Measurements from ENCODE around the gene ARSG. TPM values are rescaled to one million over a fixed set of nuclear protein-coding genes. Genes with fewer than 3 reads are reported as not detected.
A peak's percentile ranks its signal among the peaks of the same experiment; 100 is the strongest.

ARSG gene
- total and polyA plus RNA-seq, 2 of the 13 experiments (the other 11 are each of a cell fraction or from before 2014, with no cell fraction given) = 3.7 to 15.2 TPM

GRCh38 chr17:68288375-68288774 is 2.9 kb upstream of the ARSG start:
- POLR2A ChIA-PET = interaction anchor here (1.0 to 1.1 kb wide), 2 partner anchors 10 to 95 kb away, joined by 4 to 5 read pairs; no protein-coding TSS in a partner anchor
- no peaks in the 10 kb centered on the region for H4K20me1 ChIP-seq (ENCODE audit: insufficient read depth, low read length)
- no peak overlapping the region for H3K27ac ChIP-seq (ENCODE audit: extremely low read length, insufficient read depth, low read length)
- 93% methylated on average over 5 of the region's 5 CpGs for WGBS (ENCODE audit: low lambda C conversion rate)
- in situ Hi-C loops (cut with HindIII; ENCODE audit: extremely low pct_ligation_motif_present, low pct_unique_long_range_greater_than_20kb) = loop anchor here (25.0 kb wide), 1 partner anchor 474 kb away; no protein-coding TSS in a partner anchor
- BruUV-seq (replicated peaks) = no TSS peak
- DNase-seq (ENCODE audit: low spot score) (no peak), ATAC-seq (no peak), FAIRE-seq (no peak)
- no peak overlapping the region for H3K4me2 ChIP-seq (ENCODE audit: low read depth, low read length)
- H3K4me3 ChIP-seq (replicated peaks in 1 of 3; ENCODE audit: insufficient read depth in 1 of 3, low read depth in 2 of 3, low read length in 3 of 3) = no peak overlapping the region
- CTCF ChIA-PET (ENCODE audit: low intra/inter-chr PET ratio, low total read pairs) = no interaction called here
- H3K9ac ChIP-seq (ENCODE audit: insufficient read depth, low read depth, low read length) = no peak overlapping the region
- intact Hi-C loops (cut with micrococcal nuclease; ENCODE audit: unreplicated experiment) = no loop called here
- peaks cover 0 to 3% of the 10 kb centered on the region in 2 experiments; a peak in 1 of 5 replicates for H3K27me3 ChIP-seq (ENCODE audit: control insufficient read depth in 1 of 2, insufficient read depth in 2 of 2, low read length in 2 of 2)
- H2AFZ ChIP-seq (ENCODE audit: low read length) = no peak overlapping the region
- TF ChIP-seq FOSL2 (CRISPR knock-in tag; IDR thresholded peaks at IDR 0.05) = peak; percentile 38; the same call in 1 of the 2 replicates
- TF ChIP-seq TCF12 (IDR thresholded peaks at IDR 0.05) = no peak
- no peak for TF ChIP-seq TCF12 (CRISPR knock-in tag; IDR thresholded peaks at IDR 0.05)
- peaks cover 31% of the 10 kb centered on the region for H3K4me1 ChIP-seq (ENCODE audit: insufficient read depth, low read length)
- H3K36me3 ChIP-seq (replicated peaks in 1 of 2; ENCODE audit: control insufficient read depth in 1 of 2, insufficient read depth in 2 of 2, low read length in 2 of 2) = no peaks in the 10 kb centered on the region
- H3K9me3 ChIP-seq (ENCODE audit: low read length) = no peaks in the 10 kb centered on the region
- no peaks in the 10 kb centered on the region for H3K79me2 ChIP-seq (ENCODE audit: insufficient read depth, low read length)

- no peaks in the 10 kb centered on the region for H3K9me3 ChIP-seq (ENCODE audit: low read length)
- no peak overlapping the region for H3K9ac ChIP-seq (ENCODE audit: insufficient read depth, low read depth, low read length)
- ATAC-seq (no peak), DNase-seq (ENCODE audit: low spot score) (no peak), FAIRE-seq (no peak)
- no peaks in the 10 kb centered on the region for H4K20me1 ChIP-seq (ENCODE audit: insufficient read depth, low read length)
- no peak overlapping the region for H3K4me2 ChIP-seq (ENCODE audit: low read depth, low read length)
- H3K79me2 ChIP-seq (ENCODE audit: insufficient read depth, low read length) = peaks cover 3% of the 10 kb centered on the region
- intact Hi-C loops (cut with micrococcal nuclease; ENCODE audit: unreplicated experiment) (no loop called here), in situ Hi-C loops (cut with HindIII; ENCODE audit: extremely low pct_ligation_motif_present, low pct_unique_long_range_greater_than_20kb) (loop anchor here (25.0 kb wide), 1 partner anchor 473 kb away; no protein-coding TSS in a partner anchor)
- peaks cover 36% of the 10 kb centered on the region for H3K4me1 ChIP-seq (ENCODE audit: insufficient read depth, low read length)
- H2AFZ ChIP-seq (ENCODE audit: low read length) = no peak overlapping the region
- H3K27ac ChIP-seq (ENCODE audit: extremely low read length, insufficient read depth, low read length) = no peak overlapping the region
- ChIA-PET CTCF (ENCODE audit: low intra/inter-chr PET ratio, low total read pairs) (no interaction called here), POLR2A (interaction anchor here (1.0 to 1.1 kb wide), 2 partner anchors 10 to 94 kb away, joined by 4 to 5 read pairs; no protein-coding TSS in a partner anchor)
- BruUV-seq (replicated peaks) = no TSS peak
- peaks cover 0 to 3% of the 10 kb centered on the region in 2 experiments; a peak in 1 of 5 replicates for H3K27me3 ChIP-seq (ENCODE audit: control insufficient read depth in 1 of 2, insufficient read depth in 2 of 2, low read length in 2 of 2)
- WGBS (ENCODE audit: low lambda C conversion rate) = 88% methylated on average over 7 of the region's 7 CpGs
- H3K4me3 ChIP-seq (replicated peaks in 1 of 3; ENCODE audit: insufficient read depth in 1 of 3, low read depth in 2 of 3, low read length in 3 of 3) = no peak overlapping the region
- no peaks in the 10 kb centered on the region for H3K36me3 ChIP-seq (replicated peaks in 1 of 2; ENCODE audit: control insufficient read depth in 1 of 2, insufficient read depth in 2 of 2, low read length in 2 of 2)
- TF ChIP-seq ZNF788 (CRISPR knock-in tag; IDR thresholded peaks at IDR 0.05; ENCODE audit: borderline replicate concordance) (no peak), ZNF430 (CRISPR knock-in tag; IDR thresholded peaks at IDR 0.05) (no peak), ZMYM2 (CRISPR knock-in tag; IDR thresholded peaks at IDR 0.05) (no peak), ZNF639 (CRISPR knock-in tag; conservative IDR thresholded peaks at IDR 0.05) (no peak), ZEB1 (IDR thresholded peaks at IDR 0.05; ENCODE audit: insufficient replicate concordance, low read depth) (no peak), FLYWCH1 (CRISPR knock-in tag; IDR thresholded peaks at IDR 0.05) (no peak), ZBTB21 (CRISPR knock-in tag; IDR thresholded peaks at IDR 0.05) (no peak), IKZF1 (IDR thresholded peaks at IDR 0.05) (no peak), NKX3-1 (CRISPR knock-in tag; IDR thresholded peaks at IDR 0.05) (no peak), ATF2 (CRISPR knock-in tag; IDR thresholded peaks at IDR 0.05) (no peak), CEBPG (CRISPR knock-in tag; IDR thresholded peaks at IDR 0.05) (no peak), BRCA1 (CRISPR knock-in tag; IDR thresholded peaks at IDR 0.05) (no peak), ZNF136 (CRISPR knock-in tag; IDR thresholded peaks at IDR 0.05; ENCODE audit: low read depth) (no peak), ZNF724P (CRISPR knock-in tag; IDR thresholded peaks at IDR 0.05; ENCODE audit: borderline replicate concordance) (no peak), ZNF652 (CRISPR knock-in tag; IDR thresholded peaks at IDR 0.05; ENCODE audit: borderline replicate concordance, low read depth) (no peak)
- TF ChIP-seq, protein P1, sequence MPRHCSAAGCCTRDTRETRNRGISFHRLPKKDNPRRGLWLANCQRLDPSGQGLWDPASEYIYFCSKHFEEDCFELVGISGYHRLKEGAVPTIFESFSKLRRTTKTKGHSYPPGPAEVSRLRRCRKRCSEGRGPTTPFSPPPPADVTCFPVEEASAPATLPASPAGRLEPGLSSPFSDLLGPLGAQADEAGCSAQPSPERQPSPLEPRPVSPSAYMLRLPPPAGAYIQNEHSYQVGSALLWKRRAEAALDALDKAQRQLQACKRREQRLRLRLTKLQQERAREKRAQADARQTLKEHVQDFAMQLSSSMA (CRISPR knock-in tag; IDR thresholded peaks at IDR 0.05) = no peak
Observed at GRCh38 chr17:68288804-68289203, 2.5 kb upstream of the ARSG start.
